CD4-positive, alpha-beta T cell treated with Interleukin-2 at 100 ng/mL for 4 hours (primary cell): ENCODE data around the gene PCBP4.
"Not testable (repeated sequence)": the region's sequence is repeated elsewhere in the genome, so short reads cannot be mapped to it uniquely, and the experiment has no call there.

Experiments used
- DNase-seq: peaks from one replicate; pipeline ENCODE4 v3.0.0-alpha.2; 2020; ENCODE audit warnings: low spot score

Gene PCBP4

GRCh38 chr3:51938780-51939425, 28.4 kb downstream of the PCBP4 start:
- DNase-seq, result no peak

GRCh38 chr3:51937611-51938450, 29.4 kb downstream of the PCBP4 start:
- no peak for DNase-seq

GRCh38 chr3:51937014-51937413, 30.2 kb downstream of the PCBP4 start:
- no peak for DNase-seq

GRCh38 chr3:51935886-51936755, 31.1 kb downstream of the PCBP4 start:
- DNase-seq, result no peak

- no peak for DNase-seq
Observed at GRCh38 chr3:51934991-51935885, 32.0 kb downstream of the PCBP4 start.

GRCh38 chr3:51934139-51934850, 33.0 kb downstream of the PCBP4 start:
- no peak for DNase-seq

- no peak for DNase-seq
Observed at GRCh38 chr3:51933471-51934138, 33.6 kb downstream of the PCBP4 start.

- no peak for DNase-seq
Observed at GRCh38 chr3:51932471-51933370, 34.5 kb downstream of the PCBP4 start.

- DNase-seq, result no peak
Observed at GRCh38 chr3:51931756-51932155, 35.5 kb downstream of the PCBP4 start.

- DNase-seq, result no peak
Observed at GRCh38 chr3:51930439-51930838, 36.8 kb downstream of the PCBP4 start.

GRCh38 chr3:51929420-51930003, 37.7 kb downstream of the PCBP4 start:
- DNase-seq, result no peak

- not testable (repeated sequence) for DNase-seq
Observed at GRCh38 chr3:51928981-51929380, 38.3 kb downstream of the PCBP4 start.

- no peak for DNase-seq
Observed at GRCh38 chr3:51928438-51928837, 38.8 kb downstream of the PCBP4 start.

GRCh38 chr3:51927061-51927977, 39.9 kb downstream of the PCBP4 start:
- DNase-seq, result no peak

- DNase-seq, result no peak
Observed at GRCh38 chr3:51921081-51921578, 46.1 kb downstream of the PCBP4 start.

- DNase-seq, result no peak
Observed at GRCh38 chr3:51916418-51916817, 50.8 kb downstream of the PCBP4 start.

GRCh38 chr3:51908026-51908425, 59.2 kb downstream of the PCBP4 start:
- DNase-seq, result no peak
